Lower leg skin (tissue), 3 donors: ENCODE data around the gene CCDC191.

Experiments used
- CTCF ChIP-seq, 3 donors: fragments of 450-650 bp; IDR thresholded peaks; one replicate each; pipeline ENCODE4 v1.5.1; 2016; ENCODE audit warnings: antibody characterized with exemption in 3 of 3, mild to moderate bottlenecking in 3 of 3, moderate library complexity in 2 of 3
- POLR2A ChIP-seq, 2 donors: fragments of 450-650 bp; IDR thresholded peaks; one replicate each; pipeline ENCODE4 v1.6.1; 2016 to 2017; ENCODE audit warnings: antibody characterized with exemption in 2 of 2, mild to moderate bottlenecking in 1 of 2, moderate library complexity in 1 of 2

GRCh38 chr3:113968986-113969385 is 87.3 kb downstream of the CCDC191 start:
- TF ChIP-seq CTCF (IDR thresholded peaks at IDR 0.05) = no peak
- no peak for TF ChIP-seq POLR2A (IDR thresholded peaks at IDR 0.05)
